Measurements from ENCODE around the gene NDUFS4.

DNA sequence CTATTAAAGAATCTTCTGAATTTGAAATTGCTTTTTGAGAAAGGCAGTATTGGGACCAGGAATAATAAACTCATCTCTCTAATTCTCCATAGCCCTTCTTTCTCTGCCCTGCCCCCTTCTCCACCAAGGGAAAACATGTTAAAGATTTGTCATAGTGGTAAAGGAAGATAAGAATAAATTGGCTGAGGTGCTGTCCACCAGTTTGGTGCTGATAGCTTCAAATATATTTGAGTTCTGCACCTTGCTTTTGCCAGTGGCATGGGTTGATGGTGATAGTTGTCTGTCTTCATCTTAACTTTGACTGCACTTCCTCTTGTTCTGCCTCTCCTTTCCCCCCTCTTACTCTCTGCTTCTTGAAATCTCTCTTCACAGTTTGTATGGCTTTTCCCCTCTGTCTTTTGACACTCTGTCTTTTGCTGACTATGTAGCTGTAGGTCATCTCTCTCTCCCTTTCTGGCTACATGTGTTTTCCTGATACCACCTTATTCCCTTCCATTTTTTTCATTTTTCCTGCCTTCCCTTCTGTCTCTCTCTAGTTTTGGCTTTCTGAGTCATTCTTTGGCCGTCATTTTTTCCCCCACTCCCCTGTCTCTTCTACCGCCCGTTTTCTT lies 56.6 kb downstream of the NDUFS4 start:
- TF ChIP-seq EZH2 (IDR thresholded peaks at IDR 0.05; ENCODE audit: insufficient read depth, poor library complexity, severe bottlenecking) = no peak
- no peak for TF ChIP-seq EZH2phosphoT487 (IDR thresholded peaks at IDR 0.05; ENCODE audit: insufficient read depth, low read depth)
